ENCODE results near the gene GINM1. TPM values are rescaled to one million over a fixed set of nuclear protein-coding genes. Genes with fewer than 3 reads are reported as not detected.

Gene GINM1
- polyA plus RNA-seq, 12 donors, result 42.4 to 61.5 (median 49.8) TPM; not detected in 1

DNA sequence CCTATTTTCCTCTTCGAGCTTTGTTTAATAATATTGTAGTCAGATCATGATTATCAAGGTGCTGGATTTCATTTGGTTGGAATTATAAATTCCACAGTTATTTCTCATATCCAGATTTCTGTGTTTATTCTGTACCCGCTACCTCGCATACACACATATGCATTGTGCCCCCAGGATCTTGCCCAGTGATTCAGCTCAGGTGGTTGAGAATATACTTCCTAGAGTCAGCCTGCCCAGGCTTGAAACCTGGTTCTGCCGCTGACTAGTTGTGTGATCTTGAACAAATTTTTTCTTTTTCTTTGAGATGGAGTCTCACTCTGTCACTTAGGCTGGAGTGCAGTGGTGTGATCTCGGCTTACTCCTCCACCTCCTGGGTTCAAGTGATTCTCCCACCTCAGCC, 14.7 kb downstream of the GINM1 start:
- no peak for DNase-seq

DNA sequence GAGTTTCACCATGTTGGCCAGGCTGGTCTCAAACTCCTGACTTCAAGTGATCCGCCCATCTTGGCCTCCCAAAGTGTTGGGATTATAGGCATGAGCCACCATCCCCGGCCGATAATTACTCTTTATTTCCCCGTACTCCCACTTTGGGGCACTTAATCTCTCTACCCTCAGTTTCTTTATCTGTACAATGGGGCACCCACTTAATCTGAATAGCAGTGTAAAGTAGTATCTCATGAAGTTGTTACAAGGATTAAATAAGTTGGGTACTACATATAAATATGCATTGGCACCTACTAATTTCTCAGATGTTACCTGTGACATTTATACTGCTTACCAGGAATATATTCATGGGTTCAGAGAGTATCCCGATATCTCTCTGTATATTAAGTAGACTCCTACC, 15.2 kb downstream of the GINM1 start:
- no peak for DNase-seq

GRCh38 chr6:149586149-149586548, 20.0 kb downstream of the GINM1 start:
- DNase-seq, result no peak

- DNase-seq, result no peak
Measured at GRCh38 chr6:149592983-149593382, 26.8 kb downstream of the GINM1 start.

GRCh38 chr6:149593408-149593807, 27.2 kb downstream of the GINM1 start:
- DNase-seq, result no peak

DNA sequence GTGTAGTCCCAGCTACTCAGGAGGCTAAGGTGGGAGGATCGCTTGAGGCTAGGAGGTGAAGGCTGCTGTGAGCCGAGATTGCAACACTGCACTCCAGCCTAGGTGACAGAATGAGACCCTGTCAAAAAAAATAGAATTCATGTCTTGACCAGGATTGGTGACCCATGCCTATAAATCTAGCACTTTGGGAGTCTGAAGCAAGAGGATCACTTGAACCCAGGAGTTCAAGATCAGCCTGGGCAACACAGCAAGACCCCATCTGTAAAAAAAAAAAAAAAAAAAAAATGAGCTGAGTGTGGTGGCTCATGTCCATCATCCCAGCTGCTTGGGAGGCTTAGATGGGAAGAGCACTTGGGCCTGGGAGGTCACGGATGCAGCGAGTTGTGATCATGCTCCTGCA, 34.3 kb downstream of the GINM1 start:
- no peak for DNase-seq

GRCh38 chr6:149608381-149608982, 42.3 kb downstream of the GINM1 start:
- DNase-seq, result no peak

DNA sequence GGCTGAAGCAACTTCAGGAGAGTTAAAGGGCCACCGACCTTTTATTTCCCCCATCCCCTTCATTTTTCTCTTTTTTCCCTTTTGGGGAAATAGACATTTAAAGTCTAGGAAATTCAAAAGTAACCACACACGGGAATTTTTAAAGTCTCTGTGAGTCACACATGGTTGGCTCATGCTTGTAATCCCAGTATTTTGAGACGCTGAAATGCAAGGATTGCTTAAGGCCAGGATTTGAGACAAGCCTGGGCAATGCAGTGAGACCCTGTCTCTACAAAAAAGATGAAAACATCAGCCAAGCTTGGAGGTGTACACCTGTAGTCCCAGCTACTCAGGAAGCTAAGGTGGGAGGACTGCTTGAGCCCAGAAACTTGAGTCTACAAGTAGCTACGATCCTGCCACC, 48.2 kb downstream of the GINM1 start:
- DNase-seq, result no peak

DNA sequence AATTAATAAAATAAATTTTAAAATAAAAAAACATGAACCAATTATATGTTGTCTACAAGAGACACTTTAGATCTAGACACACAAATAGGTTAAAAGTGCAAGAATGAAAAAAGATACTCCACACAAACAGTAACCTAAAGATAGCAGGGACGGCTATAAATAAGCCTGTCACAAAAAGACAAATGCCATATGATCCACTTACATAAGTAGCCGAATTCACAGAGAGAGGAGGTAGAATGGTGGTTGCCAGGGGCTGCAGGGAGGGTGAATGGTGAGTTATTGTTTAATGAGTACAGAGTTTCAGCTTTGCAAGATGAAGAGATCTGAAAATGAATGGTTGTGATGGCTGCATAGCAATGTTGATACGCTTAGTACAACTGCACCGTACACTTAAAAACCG, 49.6 kb downstream of the GINM1 start:
- no peak for DNase-seq

- DNase-seq, result no peak
Measured at GRCh38 chr6:149627672-149628071, 61.5 kb downstream of the GINM1 start.

DNA sequence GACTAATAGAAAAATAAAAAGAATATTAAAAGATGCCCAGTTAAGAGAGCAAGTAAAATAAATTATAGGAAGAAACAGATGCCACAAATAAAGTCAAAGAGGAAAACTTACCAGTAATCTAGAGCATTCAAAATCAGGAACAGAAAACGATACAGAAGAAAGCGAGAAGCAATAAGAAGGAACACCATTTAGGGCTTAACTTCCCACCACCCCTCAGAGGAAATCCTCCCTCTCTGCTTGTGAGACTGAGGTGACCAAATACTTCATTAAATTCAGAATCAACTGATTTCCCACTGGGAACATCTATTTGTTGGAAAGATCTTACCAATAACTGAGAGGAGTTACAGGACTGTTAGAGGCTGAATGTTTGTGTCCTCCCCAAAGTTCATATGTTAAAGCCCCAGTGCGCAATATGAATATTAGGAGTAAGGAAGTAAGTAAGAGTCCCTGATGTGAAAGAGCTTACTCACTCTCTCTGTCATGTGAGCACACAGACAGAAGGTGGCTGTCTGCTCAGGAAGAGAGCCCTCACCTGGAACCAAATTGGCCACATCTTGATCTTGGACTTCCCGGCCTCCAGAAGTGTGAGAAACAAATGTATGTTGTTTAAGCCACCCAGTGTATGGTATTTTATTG, 62.8 kb downstream of the GINM1 start:
- no peak for DNase-seq

DNA sequence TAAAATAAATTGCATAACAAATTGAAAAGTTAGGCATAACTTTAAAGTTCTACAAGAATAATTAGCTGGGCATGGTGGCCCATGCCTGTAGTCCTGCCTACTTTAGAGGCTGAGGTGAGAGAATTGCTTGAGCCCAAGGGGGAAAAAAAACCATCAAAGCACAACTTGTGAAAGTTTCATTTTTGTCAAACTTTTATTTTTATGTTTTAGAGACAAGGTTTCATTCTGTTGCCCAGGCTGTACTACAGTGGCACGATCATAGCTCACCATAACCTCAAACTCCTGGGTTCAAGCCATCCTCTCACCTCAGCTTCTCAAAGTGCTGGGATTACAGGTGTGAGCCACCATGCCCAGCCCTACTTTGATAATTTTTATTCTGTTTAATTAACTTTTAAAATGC, 68.1 kb downstream of the GINM1 start:
- DNase-seq, result no peak

DNA sequence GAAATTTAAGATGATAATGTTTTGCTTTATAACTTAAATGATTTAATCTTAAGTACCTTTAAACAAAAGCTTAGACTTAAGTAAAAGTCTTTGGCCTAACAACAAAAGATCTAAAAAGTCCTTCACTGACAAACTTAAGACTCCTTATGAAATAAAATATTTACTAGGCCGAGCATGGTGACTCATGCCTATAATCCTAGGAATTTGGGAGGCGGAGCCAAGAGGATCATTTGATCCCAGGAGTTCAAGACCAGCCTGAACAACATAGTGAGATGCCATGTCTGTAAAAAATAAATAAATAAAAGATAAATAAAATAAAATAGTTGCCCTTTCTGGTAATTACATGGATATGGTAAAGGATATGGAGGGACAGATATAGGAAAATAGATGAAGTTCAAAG, 69.9 kb downstream of the GINM1 start:
- no peak for DNase-seq

Other genes starting within 250 kb of the GINM1 start
- 10 to 100 TPM in 11 of 12 donors, not detected in 1; 51.1 to 81.1 (median 66.5) TPM for gene TAB2, start 248.7 kb upstream of the GINM1 start, polyA plus RNA-seq (ENCODE audit: insufficient read length in 12 of 12)
- 1 to 10 TPM in 1 of 12 donors, under 1 TPM in 8, not detected in 3; 0.22 to 1.2 (median 0.47) TPM for gene SUMO4, start 166.1 kb upstream of the GINM1 start, polyA plus RNA-seq (ENCODE audit: insufficient read length in 12 of 12)
- under 1 TPM in 10 of 12 donors, not detected in 2; 0.10 to 0.58 (median 0.34) TPM for gene ZC3H12D, start 81.4 kb upstream of the GINM1 start, polyA plus RNA-seq (ENCODE audit: insufficient read length in 12 of 12)
- 10 to 100 TPM in 11 of 12 donors, not detected in 1; 26.8 to 50.9 (median 35.9) TPM for gene PPIL4, start 20.3 kb upstream of the GINM1 start, polyA plus RNA-seq (ENCODE audit: insufficient read length in 12 of 12)
- 10 to 100 TPM in 11 of 12 donors, not detected in 1; 12.6 to 29.3 (median 24.1) TPM for gene KATNA1, start 82.3 kb downstream of the GINM1 start, polyA plus RNA-seq (ENCODE audit: insufficient read length in 12 of 12)
- gene LATS1, start 151.7 kb downstream of the GINM1 start, polyA plus RNA-seq (ENCODE audit: insufficient read length in 12 of 12), result 10 to 100 TPM in 11 of 12 donors, not detected in 1; 19.5 to 29.8 (median 22.9) TPM
- 10 to 100 TPM in 11 of 12 donors, not detected in 1; 11.4 to 27.7 (median 24.4) TPM for gene NUP43, start 180.2 kb downstream of the GINM1 start, polyA plus RNA-seq (ENCODE audit: insufficient read length in 12 of 12)
- gene PCMT1, start 183.4 kb downstream of the GINM1 start, polyA plus RNA-seq (ENCODE audit: insufficient read length in 12 of 12), result 10 to 100 TPM in 11 of 12 donors, not detected in 1; 58.3 to 96.6 (median 78.1) TPM

All from muscle of arm (tissue), 12 donors.